HepG2 (cell line): ENCODE results near the gene ETFB. TPM values are rescaled to one million over a fixed set of nuclear protein-coding genes. Genes with fewer than 3 reads are reported as not detected.
A peak's percentile ranks its signal among the peaks of the same experiment; 100 is the strongest.

Source experiments
- CCDC6 ChIP-seq: sonication (generic); formaldehyde crosslinking; IDR thresholded peaks from 2 replicates; pipeline ENCODE4 v1.8.1; 2022; ENCODE audit warnings: mild to moderate bottlenecking, missing genetic modification reagents, moderate library complexity
- HMG20B ChIP-seq: conservative IDR thresholded peaks from 2 replicates; pipeline ENCODE4 v1.6.1; 2016; ENCODE audit warnings: missing genetic modification reagents, missing compliant biosample characterization
- HOXD1 ChIP-seq: sonication (generic); formaldehyde crosslinking; IDR thresholded peaks from 2 replicates; pipeline ENCODE4 v1.5.0; 2020; ENCODE audit warnings: missing genetic modification reagents
- RARA ChIP-seq: IDR thresholded peaks from 2 replicates; pipeline ENCODE4 v1.6.1; 2016; ENCODE audit warnings: missing genetic modification reagents, missing compliant biosample characterization
- STAT5B ChIP-seq: sonication (generic); formaldehyde crosslinking; IDR thresholded peaks from 2 replicates; pipeline ENCODE4 v1.4.0; 2020; ENCODE audit warnings: missing genetic modification reagents
- TCF12 ChIP-seq, 2 experiments: fragments of 450-650 bp in 1 of 2; sonication (generic) in 1 of 2; formaldehyde crosslinking in 1 of 2; IDR thresholded peaks; 2 replicates each; pipeline versions ENCODE4 v1.6.1 to v1.8.0; 2017 to 2022; ENCODE audit warnings: antibody characterized with exemption in 1 of 2, mild to moderate bottlenecking in 1 of 2, missing genetic modification reagents in 1 of 2, moderate library complexity in 1 of 2
- TEAD3 ChIP-seq: optimal IDR thresholded peaks from 2 replicates; pipeline ENCODE3; 2016; ENCODE audit warnings: borderline replicate concordance
- ZNF263 ChIP-seq: sonication (generic); formaldehyde crosslinking; IDR thresholded peaks from 2 replicates; pipeline ENCODE4 v1.4.0; 2020; ENCODE audit warnings: missing genetic modification reagents
- ZNF598 ChIP-seq: sonication (generic); formaldehyde crosslinking; IDR thresholded peaks from 2 replicates; pipeline ENCODE4 v1.5.1; 2020; ENCODE audit warnings: mild to moderate bottlenecking, missing genetic modification reagents, borderline replicate concordance
- ZNF660 ChIP-seq: sonication (generic); formaldehyde crosslinking; IDR thresholded peaks from 2 replicates; pipeline ENCODE4 v1.5.1; 2020; ENCODE audit warnings: mild to moderate bottlenecking, low read depth, missing genetic modification reagents, borderline replicate concordance
- ZNF678 ChIP-seq: sonication (generic); formaldehyde crosslinking; IDR thresholded peaks from 2 replicates; pipeline ENCODE4 v1.4.0; 2020; ENCODE audit warnings: mild to moderate bottlenecking, missing genetic modification reagents
- ZNF709 ChIP-seq: sonication (generic); formaldehyde crosslinking; IDR thresholded peaks from 2 replicates; pipeline ENCODE4 v1.5.0; 2020; ENCODE audit warnings: mild to moderate bottlenecking, missing genetic modification reagents
- polyA plus RNA-seq, 8 experiments: library from polyadenylated mRNA; depleted of rRNA in 3 of 8; stranded (reverse) in 7 of 8; unstranded in 1 of 8; fragments of >200 nt; fragmentation: Illumina TruSeq in 4 of 8; extraction: Trizol in 4 of 8; gene quantifications; 2 replicates each; pipeline versions ENCODE4 v1.2.1 to v1.2.3, GENCODE V29; 2011 to 2016; ENCODE audit warnings: low read depth in 4 of 8, missing spikeins in 1 of 8, mixed read lengths in 1 of 8; ENCODE audit not compliant: insufficient read depth in 1 of 8
- total RNA-seq, 5 experiments: library from RNA; depleted of rRNA; stranded (reverse); fragments of >200 nt; fragmentation: Illumina TruSeq; extraction: Trizol; gene quantifications; 2 replicates each; pipeline ENCODE4 v1.2.3, GENCODE V29; 2016; ENCODE audit warnings: low read depth in 1 of 5
- TF ChIP-seq, protein P1 (sequence below): sonication (generic); formaldehyde crosslinking; IDR thresholded peaks from 2 replicates; pipeline ENCODE4 v1.8.0; 2022; ENCODE audit warnings: low read depth, missing genetic modification reagents
- TF ChIP-seq, protein P2 (sequence below): sonication (generic); formaldehyde crosslinking; IDR thresholded peaks from one replicate; pipeline ENCODE4 v1.5.1; 2020; ENCODE audit warnings: mild to moderate bottlenecking, missing genetic modification reagents; ENCODE audit errors: not compliant biosample characterization
- TF ChIP-seq, protein P3 (sequence below): sonication (generic); formaldehyde crosslinking; IDR thresholded peaks from 2 replicates; pipeline ENCODE4 v1.4.0; 2020; ENCODE audit warnings: low read depth, mild to moderate bottlenecking, missing genetic modification reagents
- TF ChIP-seq, protein P4 (sequence below): sonication (generic); formaldehyde crosslinking; IDR thresholded peaks from 2 replicates; pipeline ENCODE4 v1.5.1; 2020; ENCODE audit warnings: missing genetic modification reagents, mild to moderate bottlenecking, borderline replicate concordance

ETFB gene
- total and polyA plus RNA-seq, 2 of the 13 experiments (the other 11 are each of a cell fraction or from before 2014, with no cell fraction given): 678 to 1,314 TPM

DNA sequence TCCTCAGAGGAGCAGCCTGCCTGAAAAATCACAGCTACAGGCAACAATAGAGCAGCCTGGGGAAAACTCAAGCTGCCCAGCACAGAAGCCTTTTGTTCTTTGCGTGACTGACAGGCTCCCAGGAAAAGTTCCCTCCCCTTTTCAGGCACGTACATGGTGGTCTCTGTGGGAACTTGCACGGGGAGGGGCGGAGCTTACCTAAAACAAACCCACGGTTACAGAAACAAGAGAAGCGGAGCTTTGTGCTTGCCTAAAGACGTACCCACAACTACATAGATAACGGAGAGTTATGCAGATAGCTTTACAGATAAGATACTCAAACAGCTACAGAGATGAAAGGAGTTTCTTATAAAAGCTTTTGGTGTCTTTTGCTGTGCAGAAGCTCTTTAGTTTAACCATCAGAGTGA, 11.4 kb downstream of the ETFB start (continued):
- TF ChIP-seq, protein P1, sequence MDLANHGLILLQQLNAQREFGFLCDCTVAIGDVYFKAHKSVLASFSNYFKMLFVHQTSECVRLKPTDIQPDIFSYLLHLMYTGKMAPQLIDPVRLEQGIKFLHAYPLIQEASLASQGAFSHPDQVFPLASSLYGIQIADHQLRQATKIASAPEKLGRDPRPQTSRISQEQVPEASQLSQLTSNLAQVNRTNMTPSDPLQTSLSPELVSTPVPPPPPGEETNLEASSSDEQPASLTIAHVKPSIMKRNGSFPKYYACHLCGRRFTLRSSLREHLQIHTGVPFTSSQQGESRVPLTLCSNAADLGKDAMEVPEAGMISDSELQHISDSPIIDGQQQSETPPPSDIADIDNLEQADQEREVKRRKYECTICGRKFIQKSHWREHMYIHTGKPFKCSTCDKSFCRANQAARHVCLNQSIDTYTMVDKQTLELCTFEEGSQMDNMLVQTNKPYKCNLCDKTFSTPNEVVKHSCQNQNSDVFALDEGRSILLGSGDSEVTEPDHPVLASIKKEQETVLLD (CRISPR knock-in tag): no peak
- TF ChIP-seq HMG20B (no peak; the same call in 1 of the 2 replicates), STAT5B (CRISPR knock-in tag) (no peak), ZNF709 (CRISPR knock-in tag) (no peak), TEAD3 (CRISPR knock-in tag) (peak; percentile 47), HOXD1 (CRISPR knock-in tag) (no peak), ZNF263 (no peak), RARA (CRISPR knock-in tag) (peak; percentile 67), ZNF660 (CRISPR knock-in tag) (no peak), CCDC6 (CRISPR knock-in tag) (no peak), TCF12 (IDR thresholded peaks at IDR 0.05) (no peak), TCF12 (CRISPR knock-in tag; IDR thresholded peaks at IDR 0.05) (no peak), ZNF598 (no peak), ZNF678 (CRISPR knock-in tag) (no peak)
- TF ChIP-seq, protein P2, sequence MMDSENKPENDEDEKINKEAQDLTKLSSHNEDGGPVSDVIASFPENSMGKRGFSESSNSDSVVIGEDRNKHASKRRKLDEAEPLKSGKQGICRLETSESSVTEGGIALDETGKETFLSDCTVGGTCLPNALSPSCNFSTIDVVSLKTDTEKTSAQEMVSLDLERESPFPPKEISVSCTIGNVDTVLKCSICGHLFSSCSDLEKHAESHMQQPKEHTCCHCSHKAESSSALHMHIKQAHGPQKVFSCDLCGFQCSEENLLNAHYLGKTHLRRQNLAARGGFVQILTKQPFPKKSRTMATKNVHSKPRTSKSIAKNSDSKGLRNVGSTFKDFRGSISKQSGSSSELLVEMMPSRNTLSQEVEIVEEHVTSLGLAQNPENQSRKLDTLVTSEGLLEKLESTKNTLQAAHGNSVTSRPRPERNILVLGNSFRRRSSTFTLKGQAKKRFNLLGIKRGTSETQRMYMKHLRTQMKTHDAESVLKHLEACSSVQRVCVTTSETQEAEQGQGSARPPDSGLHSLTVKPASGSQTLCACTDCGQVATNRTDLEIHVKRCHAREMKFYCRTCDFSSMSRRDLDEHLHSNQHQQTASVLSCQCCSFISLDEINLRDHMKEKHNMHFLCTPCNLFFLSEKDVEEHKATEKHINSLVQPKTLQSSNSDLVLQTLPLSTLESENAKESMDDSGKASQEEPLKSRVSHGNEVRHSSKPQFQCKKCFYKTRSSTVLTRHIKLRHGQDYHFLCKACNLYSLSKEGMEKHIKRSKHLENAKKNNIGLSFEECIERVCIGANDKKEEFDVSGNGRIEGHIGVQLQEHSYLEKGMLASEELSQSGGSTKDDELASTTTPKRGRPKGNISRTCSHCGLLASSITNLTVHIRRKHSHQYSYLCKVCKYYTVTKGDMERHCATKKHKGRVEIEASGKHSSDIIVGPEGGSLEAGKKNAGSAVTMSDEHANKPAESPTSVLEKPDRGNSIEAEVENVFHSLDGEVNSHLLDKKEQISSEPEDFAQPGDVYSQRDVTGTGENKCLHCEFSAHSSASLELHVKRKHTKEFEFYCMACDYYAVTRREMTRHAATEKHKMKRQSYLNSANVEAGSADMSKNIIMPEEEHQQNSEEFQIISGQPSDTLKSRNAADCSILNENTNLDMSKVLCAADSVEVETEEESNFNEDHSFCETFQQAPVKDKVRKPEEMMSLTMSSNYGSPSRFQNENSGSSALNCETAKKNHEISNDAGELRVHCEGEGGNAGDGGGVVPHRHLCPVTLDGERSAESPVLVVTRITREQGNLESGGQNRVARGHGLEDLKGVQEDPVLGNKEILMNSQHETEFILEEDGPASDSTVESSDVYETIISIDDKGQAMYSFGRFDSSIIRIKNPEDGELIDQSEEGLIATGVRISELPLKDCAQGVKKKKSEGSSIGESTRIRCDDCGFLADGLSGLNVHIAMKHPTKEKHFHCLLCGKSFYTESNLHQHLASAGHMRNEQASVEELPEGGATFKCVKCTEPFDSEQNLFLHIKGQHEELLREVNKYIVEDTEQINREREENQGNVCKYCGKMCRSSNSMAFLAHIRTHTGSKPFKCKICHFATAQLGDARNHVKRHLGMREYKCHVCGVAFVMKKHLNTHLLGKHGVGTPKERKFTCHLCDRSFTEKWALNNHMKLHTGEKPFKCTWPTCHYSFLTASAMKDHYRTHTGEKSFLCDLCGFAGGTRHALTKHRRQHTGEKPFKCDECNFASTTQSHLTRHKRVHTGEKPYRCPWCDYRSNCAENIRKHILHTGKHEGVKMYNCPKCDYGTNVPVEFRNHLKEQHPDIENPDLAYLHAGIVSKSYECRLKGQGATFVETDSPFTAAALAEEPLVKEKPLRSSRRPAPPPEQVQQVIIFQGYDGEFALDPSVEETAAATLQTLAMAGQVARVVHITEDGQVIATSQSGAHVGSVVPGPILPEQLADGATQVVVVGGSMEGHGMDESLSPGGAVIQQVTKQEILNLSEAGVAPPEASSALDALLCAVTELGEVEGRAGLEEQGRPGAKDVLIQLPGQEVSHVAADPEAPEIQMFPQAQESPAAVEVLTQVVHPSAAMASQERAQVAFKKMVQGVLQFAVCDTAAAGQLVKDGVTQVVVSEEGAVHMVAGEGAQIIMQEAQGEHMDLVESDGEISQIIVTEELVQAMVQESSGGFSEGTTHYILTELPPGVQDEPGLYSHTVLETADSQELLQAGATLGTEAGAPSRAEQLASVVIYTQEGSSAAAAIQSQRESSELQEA (CRISPR knock-in tag): no peak
- TF ChIP-seq, protein P3, sequence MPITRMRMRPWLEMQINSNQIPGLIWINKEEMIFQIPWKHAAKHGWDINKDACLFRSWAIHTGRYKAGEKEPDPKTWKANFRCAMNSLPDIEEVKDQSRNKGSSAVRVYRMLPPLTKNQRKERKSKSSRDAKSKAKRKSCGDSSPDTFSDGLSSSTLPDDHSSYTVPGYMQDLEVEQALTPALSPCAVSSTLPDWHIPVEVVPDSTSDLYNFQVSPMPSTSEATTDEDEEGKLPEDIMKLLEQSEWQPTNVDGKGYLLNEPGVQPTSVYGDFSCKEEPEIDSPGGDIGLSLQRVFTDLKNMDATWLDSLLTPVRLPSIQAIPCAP (CRISPR knock-in tag): no peak
- TF ChIP-seq, protein P4, sequence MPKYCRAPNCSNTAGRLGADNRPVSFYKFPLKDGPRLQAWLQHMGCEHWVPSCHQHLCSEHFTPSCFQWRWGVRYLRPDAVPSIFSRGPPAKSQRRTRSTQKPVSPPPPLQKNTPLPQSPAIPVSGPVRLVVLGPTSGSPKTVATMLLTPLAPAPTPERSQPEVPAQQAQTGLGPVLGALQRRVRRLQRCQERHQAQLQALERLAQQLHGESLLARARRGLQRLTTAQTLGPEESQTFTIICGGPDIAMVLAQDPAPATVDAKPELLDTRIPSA: no peak
